G401 (cell line): ENCODE results near the gene EXOC2. TPM values are rescaled to one million over a fixed set of nuclear protein-coding genes. Genes with fewer than 3 reads are reported as not detected.

ENCODE experiments used
- DNase-seq: peaks from one replicate; pipeline ENCODE4 v3.0.0-alpha.2; 2015; ENCODE audit warnings: low spot score
- in situ Hi-C: cut with HindIII; loops from 2 replicates; pipeline ENCODE4 v1.10.0; 2016; ENCODE audit warnings: low sequenced_read_pairs, mixed read lengths
- total RNA-seq: library from RNA; depleted of rRNA; stranded (reverse); fragments of >200 nt; shearing (Covaris generic); gene quantifications from 2 replicates; pipeline ENCODE4 v1.2.3, GENCODE V29; 2014; rRNA removed

EXOC2 gene
- 25.0 and 36.7 TPM in 2 replicates for total RNA-seq

GRCh38 chr6:692858-693722, at the start of gene EXOC2:
EXOC2 (minus strand) TSS chr6:693139; CDS start chr6:637818, 55,321 bp downstream.
- peak; percentile 86 for DNase-seq
- in situ Hi-C loops = no loop called here

DNA sequence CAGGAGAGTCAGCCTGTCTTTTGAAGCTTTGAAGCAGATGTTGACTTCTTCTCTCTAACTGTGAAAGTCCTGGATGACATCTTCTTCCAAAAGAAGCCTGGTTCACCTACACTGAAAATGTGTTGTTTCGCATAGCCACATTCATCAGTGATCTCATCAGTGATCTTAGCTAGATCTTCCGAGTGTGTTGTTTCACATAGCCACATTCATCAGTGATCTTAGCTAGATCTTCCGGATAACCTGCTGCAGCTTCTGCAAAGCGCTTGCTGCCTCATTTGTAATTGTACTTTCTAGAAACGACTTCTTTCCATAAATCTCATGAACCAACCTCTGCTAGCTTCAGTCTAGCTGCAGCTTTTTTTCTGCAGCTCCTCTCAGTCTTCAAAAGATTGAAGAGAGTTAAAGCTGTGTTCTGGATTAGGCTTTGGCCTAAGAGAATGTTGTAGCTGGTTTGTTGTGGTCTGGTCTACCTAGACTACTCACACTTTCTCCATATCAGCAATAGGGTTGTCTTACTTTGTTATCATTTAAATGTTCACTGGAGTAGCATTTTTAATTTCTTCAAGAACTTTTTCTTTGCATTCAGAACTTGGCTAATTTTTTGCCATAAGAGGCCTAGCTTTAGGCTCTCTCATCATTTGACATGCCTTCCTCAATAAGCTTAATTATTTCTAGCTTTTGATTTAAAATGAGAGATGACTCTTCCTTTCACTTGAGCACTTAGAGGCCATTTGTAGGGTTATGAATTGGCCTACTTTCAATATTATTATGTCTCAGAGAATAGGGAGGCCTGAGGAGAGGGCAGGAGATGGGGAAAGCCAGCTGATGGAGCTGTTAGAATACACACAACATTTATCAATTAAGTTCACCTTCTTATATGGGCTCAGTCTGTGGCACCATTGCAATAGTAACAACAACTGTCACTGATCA, 48.7 kb upstream of the EXOC2 start:
- DNase-seq = no peak
- in situ Hi-C loops = no loop called here

- no peak for DNase-seq
- in situ Hi-C loops = no loop called here
Measured at GRCh38 chr6:736657-737446, 43.9 kb upstream of the EXOC2 start.

- in situ Hi-C loops = no loop called here
- DNase-seq = no peak
Measured at GRCh38 chr6:733431-734219, 40.7 kb upstream of the EXOC2 start.

GRCh38 chr6:731924-732323, 39.0 kb upstream of the EXOC2 start:
- DNase-seq = no peak
- in situ Hi-C loops = no loop called here

DNA sequence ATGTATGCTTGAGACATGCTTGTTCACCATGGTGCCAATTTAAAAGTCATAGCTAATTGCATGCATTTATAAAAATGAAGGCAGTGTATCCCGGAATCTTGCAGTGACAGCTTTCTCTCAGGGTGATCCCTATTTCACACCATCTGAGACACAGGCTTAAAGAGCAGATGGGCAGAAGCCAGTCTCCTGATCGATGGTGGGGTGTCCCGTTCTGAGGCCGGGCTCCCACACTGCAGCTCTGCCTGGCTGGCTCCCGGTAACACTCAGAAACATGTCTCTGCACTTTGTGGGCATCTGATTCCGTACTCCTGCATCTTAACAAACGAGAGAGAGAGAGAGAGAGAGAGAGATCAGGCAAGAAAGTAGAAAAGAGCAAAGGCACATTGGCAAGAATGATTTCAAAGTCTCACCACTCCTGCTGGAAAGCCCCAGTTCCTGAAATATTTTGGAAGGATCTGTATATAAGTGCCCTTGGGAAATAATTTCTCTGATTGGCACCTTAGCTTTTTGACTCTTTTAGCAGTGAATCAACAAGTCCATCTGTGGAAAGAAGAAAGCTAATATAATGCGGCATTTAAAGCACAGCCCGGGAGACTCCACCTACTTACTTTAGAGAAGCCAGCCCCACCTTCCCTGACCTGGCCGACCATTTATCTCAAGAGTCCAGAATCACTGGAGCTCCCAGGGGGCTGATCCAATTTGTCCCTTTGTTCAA, 36.8 kb upstream of the EXOC2 start:
- DNase-seq = no peak
- in situ Hi-C loops = no loop called here

- in situ Hi-C loops = no loop called here
- no peak for DNase-seq
Measured at GRCh38 chr6:727856-728255, 34.9 kb upstream of the EXOC2 start.

DNA sequence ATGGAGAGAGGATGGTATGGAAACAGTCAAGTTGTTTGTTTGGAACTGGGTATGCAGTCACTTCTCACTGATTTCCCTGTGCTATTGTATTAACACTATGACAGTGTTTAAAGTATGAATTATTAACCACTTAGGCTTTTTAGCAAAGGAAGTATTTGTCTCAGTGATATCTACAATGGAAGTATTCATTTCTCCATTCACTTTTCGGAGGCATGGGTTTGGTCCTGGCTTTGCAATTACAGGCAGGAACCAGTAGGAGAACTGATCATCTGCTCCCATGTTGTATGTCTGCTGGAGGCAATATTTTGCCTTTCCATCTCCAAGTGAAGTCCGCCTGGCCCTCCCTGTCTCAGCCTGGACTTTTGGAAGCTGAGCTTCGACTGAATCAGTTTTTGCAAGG, 30.6 kb upstream of the EXOC2 start:
- in situ Hi-C loops = no loop called here
- DNase-seq = no peak

GRCh38 chr6:722608-723007, 29.7 kb upstream of the EXOC2 start:
- in situ Hi-C loops = no loop called here
- DNase-seq = no peak

GRCh38 chr6:722077-722524, 29.2 kb upstream of the EXOC2 start:
- DNase-seq = peak; percentile 76
- in situ Hi-C loops = no loop called here

DNA sequence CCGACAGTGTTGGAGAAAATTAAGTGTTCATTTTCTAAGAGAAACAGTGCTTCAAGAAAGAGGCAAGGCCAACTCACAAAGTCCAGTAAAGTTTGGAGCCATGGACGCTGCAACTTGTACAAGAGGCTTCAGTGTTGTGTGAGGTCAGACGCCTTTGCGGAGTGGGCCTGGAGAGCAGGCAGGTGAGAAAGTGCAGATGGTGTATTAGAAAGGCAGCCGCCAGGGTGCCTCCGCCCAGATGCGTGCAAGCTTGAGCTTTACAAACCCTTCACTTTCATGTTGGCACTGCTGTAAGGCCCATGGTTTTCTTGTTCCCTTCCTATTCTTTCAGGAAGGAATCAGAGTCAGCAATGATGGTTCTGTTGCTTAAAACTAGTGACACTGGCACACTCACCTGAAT, 25.4 kb upstream of the EXOC2 start:
- in situ Hi-C loops = no loop called here
- DNase-seq = no peak

DNA sequence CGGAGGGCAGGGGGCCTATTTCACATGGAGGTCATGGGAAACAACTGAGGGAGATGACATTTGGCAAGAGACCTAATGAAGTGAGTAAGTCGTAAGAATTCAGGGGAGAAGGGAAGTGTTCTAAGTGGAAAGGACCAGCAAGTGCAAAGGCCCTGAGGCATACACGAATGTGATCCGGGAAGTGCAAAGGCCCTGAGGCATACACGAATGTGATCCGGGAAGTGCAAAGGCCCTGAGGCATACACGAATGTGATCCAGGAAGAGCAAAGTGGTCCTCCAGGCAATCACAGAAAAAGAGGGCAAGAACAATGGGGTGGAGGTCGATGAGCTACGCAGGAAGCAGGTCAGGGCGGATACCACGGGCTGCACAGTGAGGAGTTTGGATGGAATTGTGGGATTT, 24.2 kb upstream of the EXOC2 start:
- in situ Hi-C loops = no loop called here
- DNase-seq = no peak

DNA sequence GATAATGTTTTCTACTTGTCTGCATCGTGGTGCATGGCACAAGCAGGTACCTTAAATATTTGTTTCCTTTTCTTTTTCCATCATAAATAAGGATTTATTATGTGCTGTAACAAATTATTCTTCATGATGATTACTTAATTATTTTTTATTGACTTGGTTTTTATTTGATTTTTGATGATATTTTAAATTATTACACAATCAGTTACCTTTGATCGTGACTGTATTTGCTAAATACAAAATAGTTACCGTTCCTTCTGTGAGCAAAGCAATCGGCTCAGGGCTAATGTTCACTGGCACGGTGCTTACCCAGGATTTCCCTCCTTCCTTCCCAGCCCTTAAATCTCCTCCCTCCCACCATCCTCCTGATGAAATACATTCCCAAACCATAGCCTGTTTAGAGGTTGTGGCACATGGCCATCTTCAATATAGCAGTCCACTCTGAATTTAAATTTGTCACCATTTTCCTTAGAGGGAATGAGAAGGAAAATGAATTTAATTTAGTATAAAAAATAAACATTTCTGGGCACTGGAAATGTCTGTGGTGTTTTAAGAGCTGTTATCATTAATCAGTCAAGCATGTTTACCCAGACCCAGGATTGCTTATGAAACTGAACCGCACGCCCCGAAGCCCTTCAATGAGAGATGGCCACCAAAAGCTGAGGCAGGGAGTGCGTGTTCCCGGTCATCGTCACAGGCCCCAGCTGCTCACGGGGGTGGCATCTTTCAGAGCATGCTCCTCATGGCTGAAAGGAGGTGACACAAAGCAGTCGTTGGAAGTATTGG, 23.0 kb upstream of the EXOC2 start:
- in situ Hi-C loops = no loop called here
- DNase-seq = no peak

DNA sequence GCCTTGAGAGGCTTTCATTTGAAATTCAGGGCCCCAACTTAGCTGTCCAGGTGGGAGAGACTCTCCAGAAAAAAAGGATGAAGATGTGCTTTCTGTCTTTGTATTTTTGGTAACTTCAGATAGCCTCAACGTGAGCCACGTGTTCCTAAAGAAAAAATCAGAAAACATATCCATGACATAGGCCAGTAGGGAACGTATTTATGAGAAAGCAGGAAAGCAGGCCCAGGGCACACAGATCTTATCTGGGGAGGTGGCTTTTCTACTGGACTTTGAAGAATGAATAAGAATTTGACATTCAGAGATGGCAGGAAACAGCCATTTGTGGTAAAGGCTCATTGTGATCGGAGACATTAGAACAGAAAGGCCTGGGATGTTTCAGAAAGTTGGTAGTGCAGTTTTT, 21.2 kb upstream of the EXOC2 start:
- in situ Hi-C loops = no loop called here
- no peak for DNase-seq

- DNase-seq = no peak
- in situ Hi-C loops = no loop called here
Measured at GRCh38 chr6:713351-713750, 20.4 kb upstream of the EXOC2 start.

DNA sequence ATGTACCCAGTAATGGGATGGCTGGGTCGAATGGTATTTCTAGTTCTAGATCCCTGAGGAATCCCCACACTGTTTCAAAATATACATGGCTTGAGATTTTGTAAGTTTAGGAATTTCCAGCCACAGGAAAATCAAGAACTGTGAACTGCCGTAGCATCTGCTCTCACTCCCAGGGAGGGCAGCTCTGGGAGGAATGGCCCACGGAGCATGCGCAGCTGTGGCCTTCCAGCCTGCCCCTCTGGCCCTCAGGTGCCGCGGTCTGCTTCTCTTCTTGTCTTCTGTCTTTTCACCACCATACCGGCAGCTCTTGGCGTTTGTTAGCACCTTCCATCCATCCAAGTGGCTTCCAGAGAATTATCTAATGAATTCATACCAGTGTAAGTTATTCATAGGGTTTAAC, 19.9 kb upstream of the EXOC2 start:
- no peak for DNase-seq
- in situ Hi-C loops = no loop called here

DNA sequence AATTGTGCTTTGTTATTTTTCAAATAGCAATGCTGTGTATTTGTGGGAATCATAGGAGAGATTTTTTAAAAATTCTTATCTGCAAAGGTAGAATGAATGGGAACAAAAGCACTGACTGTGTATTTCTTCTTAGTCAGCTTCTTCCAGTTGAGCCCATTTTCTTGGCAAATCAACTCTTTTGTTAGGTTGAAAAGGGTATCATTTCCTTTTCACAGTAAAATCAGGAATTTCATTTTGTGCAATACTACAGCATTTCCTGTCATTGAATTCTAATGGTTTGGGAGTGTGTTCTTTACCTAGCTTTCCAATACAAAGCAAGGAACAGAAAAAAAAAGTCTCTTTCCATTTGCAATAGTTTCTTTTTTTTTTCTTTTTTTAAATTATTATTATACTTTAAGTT, 19.0 kb upstream of the EXOC2 start:
- in situ Hi-C loops = no loop called here
- no peak for DNase-seq
